Measurements from ENCODE around the gene ABAT. TPM values are rescaled to one million over a fixed set of nuclear protein-coding genes. Genes with fewer than 3 reads are reported as not detected.

Gene ABAT
- total and polyA plus RNA-seq, 7 donors: 0.55 to 1.7 (median 0.79) TPM

GRCh38 chr16:8714174-8714573 is 39.8 kb downstream of the ABAT start:
- DNase-seq (no peak), ATAC-seq (no peak)
- Histone ChIP-seq H3K4me3 (no peak overlapping the region), H3K36me3 (ENCODE audit: insufficient read depth in 1 of 2, low read depth in 1 of 2) (no peaks in the 10 kb centered on the region), H3K4me1 (no peaks in the 10 kb centered on the region), H3K27me3 (ENCODE audit: insufficient read depth in 3 of 3, low read length in 2 of 3) (peaks cover 0 to 3% (median 0%) of the 10 kb centered on the region in 3 donors), H3K27ac (no peak overlapping the region), H3K9me3 (no peaks in the 10 kb centered on the region)
- WGBS, 3 donors: 77 to 83% (median 82%) methylated on average over 7 of the region's 7 CpGs
- intact Hi-C loops (cut with DNase I): no loop called here
- no peak for TF ChIP-seq CTCF (IDR thresholded peaks at IDR 0.05)

GRCh38 chr16:8714807-8715206 is 40.4 kb downstream of the ABAT start:
- peaks cover 0 to 3% (median 0%) of the 10 kb centered on the region in 3 donors for H3K27me3 ChIP-seq (ENCODE audit: insufficient read depth in 3 of 3, low read length in 2 of 3)
- no peak overlapping the region for H3K27ac ChIP-seq
- intact Hi-C loops (cut with DNase I): no loop called here
- no peaks in the 10 kb centered on the region for H3K36me3 ChIP-seq (ENCODE audit: insufficient read depth in 1 of 2, low read depth in 1 of 2)
- WGBS, 3 donors: 69 to 76% (median 73%) methylated on average over 14 of the region's 14 CpGs
- ATAC-seq: no peak
- no peaks in the 10 kb centered on the region for H3K4me1 ChIP-seq
- DNase-seq: no peak
- H3K4me3 ChIP-seq: no peak overlapping the region
- H3K9me3 ChIP-seq: no peaks in the 10 kb centered on the region
- TF ChIP-seq CTCF (IDR thresholded peaks at IDR 0.05): no peak

GRCh38 chr16:8716052-8716451 is 41.6 kb downstream of the ABAT start:
- no peaks in the 10 kb centered on the region for H3K4me1 ChIP-seq
- no peak for TF ChIP-seq CTCF (IDR thresholded peaks at IDR 0.05)
- H3K27me3 ChIP-seq (ENCODE audit: insufficient read depth in 3 of 3, low read length in 2 of 3): peaks cover 0 to 3% (median 0%) of the 10 kb centered on the region in 3 donors
- H3K4me3 ChIP-seq: no peak overlapping the region
- H3K36me3 ChIP-seq (ENCODE audit: insufficient read depth in 1 of 2, low read depth in 1 of 2): no peaks in the 10 kb centered on the region
- H3K27ac ChIP-seq: no peak overlapping the region
- 91 to 95% (median 95%) methylated on average over 6 of the region's 6 CpGs for WGBS, 3 donors
- intact Hi-C loops (cut with DNase I): no loop called here
- H3K9me3 ChIP-seq: no peaks in the 10 kb centered on the region
- no peak for DNase-seq
- no peak for ATAC-seq

GRCh38 chr16:8716592-8716991 is 42.2 kb downstream of the ABAT start:
- ATAC-seq: no peak
- Histone ChIP-seq H3K27me3 (ENCODE audit: insufficient read depth in 3 of 3, low read length in 2 of 3) (peaks cover 0 to 3% (median 0%) of the 10 kb centered on the region in 3 donors), H3K9me3 (no peaks in the 10 kb centered on the region), H3K36me3 (ENCODE audit: insufficient read depth in 1 of 2, low read depth in 1 of 2) (no peaks in the 10 kb centered on the region), H3K4me1 (no peaks in the 10 kb centered on the region), H3K27ac (no peak overlapping the region), H3K4me3 (no peak overlapping the region)
- no peak for DNase-seq
- intact Hi-C loops (cut with DNase I): no loop called here
- TF ChIP-seq CTCF (IDR thresholded peaks at IDR 0.05): no peak
- 85 to 88% (median 88%) methylated on average over 10 of the region's 10 CpGs for WGBS, 3 donors

- peaks cover 0 to 3% (median 0%) of the 10 kb centered on the region in 3 donors for H3K27me3 ChIP-seq (ENCODE audit: insufficient read depth in 3 of 3, low read length in 2 of 3)
- DNase-seq: no peak
- intact Hi-C loops (cut with DNase I): no loop called here
- H3K4me1 ChIP-seq: no peaks in the 10 kb centered on the region
- WGBS, 3 donors: 93 to 98% (median 94%) methylated on average over 2 of the region's 2 CpGs
- H3K27ac ChIP-seq: no peak overlapping the region
- no peaks in the 10 kb centered on the region for H3K9me3 ChIP-seq
- ATAC-seq: no peak
- H3K4me3 ChIP-seq: no peak overlapping the region
- H3K36me3 ChIP-seq (ENCODE audit: insufficient read depth in 1 of 2, low read depth in 1 of 2): no peaks in the 10 kb centered on the region
- no peak for TF ChIP-seq CTCF (IDR thresholded peaks at IDR 0.05)
Measured at GRCh38 chr16:8717469-8717868, 43.1 kb downstream of the ABAT start.
